ENCODE measurements around the gene PNLIP.

The PNLIP gene

DNA sequence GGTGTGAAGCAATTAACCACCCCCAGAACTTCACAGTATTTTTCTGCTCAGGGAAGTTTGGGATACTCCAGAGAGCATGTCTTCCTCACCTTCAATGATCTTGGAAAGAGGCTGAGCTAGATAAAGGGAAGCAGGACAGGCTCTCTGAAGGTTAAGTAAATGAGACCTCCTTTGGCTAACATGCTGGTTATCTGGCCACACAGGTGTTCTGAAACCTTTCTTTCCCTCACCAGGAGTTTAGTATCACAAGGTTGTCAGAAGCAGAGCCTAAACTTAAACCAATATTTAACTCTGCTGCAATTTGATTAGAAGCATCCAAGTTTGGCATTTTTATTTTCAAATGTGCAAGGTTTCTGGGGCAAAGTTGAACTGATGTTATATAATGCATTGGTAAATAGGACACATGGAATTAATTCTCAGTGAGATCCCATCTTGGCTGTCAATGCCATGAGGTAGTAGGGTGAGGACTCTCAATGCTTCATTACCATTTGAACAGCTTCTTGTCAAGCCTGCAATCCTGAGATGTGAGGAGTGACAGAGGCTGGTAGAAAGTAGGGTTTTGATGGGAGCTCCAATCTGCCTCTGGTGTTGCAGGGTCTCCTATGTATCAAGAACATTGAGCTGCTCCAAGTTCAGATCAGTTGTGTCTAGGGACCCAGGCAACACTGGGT, 3.6 kb upstream of the PNLIP start:
- no peak overlapping the region for H3K4me3 ChIP-seq (ENCODE audit: low read depth, low read length)
- TF ChIP-seq, protein P1, sequence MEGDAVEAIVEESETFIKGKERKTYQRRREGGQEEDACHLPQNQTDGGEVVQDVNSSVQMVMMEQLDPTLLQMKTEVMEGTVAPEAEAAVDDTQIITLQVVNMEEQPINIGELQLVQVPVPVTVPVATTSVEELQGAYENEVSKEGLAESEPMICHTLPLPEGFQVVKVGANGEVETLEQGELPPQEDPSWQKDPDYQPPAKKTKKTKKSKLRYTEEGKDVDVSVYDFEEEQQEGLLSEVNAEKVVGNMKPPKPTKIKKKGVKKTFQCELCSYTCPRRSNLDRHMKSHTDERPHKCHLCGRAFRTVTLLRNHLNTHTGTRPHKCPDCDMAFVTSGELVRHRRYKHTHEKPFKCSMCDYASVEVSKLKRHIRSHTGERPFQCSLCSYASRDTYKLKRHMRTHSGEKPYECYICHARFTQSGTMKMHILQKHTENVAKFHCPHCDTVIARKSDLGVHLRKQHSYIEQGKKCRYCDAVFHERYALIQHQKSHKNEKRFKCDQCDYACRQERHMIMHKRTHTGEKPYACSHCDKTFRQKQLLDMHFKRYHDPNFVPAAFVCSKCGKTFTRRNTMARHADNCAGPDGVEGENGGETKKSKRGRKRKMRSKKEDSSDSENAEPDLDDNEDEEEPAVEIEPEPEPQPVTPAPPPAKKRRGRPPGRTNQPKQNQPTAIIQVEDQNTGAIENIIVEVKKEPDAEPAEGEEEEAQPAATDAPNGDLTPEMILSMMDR (IDR thresholded peaks at IDR 0.05; ENCODE audit: insufficient read depth, low read length, missing control alignments) = no peak
- CTCF ChIA-PET = no interaction called here
- DNase-seq (ENCODE audit: low read depth, low spot score) = no peak
- POLR2A ChIA-PET = no interaction called here

DNA sequence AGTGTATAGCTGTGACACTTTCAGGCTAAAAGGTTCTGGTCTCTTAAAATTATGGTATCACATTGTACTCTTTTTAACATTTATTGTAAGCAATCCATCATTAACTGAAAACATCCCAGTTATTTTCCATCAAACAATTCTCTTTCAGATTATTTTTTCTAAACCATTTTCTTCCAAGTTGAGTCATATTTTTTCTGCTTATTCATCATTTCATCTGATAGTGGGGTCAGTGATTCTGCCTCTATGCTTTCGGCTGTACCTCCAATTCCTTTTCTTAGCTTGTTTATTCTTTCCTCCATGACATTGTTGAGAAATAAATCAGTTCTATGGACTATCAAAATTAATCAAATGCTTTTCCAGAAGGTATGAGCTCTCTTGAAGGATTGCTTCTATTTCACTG, 609 bp upstream of the PNLIP start:
- ChIA-PET CTCF (interaction anchor here (0.8 kb wide), 1 partner anchor 101 kb away, joined by 3 read pairs; no protein-coding TSS in a partner anchor), POLR2A (no interaction called here)
- H3K4me3 ChIP-seq (ENCODE audit: low read depth, low read length) = no peak overlapping the region
- no peak for DNase-seq (ENCODE audit: low read depth, low spot score)
- TF ChIP-seq, protein P1 (IDR thresholded peaks at IDR 0.05; ENCODE audit: insufficient read depth, low read length, missing control alignments) = no peak

DNA sequence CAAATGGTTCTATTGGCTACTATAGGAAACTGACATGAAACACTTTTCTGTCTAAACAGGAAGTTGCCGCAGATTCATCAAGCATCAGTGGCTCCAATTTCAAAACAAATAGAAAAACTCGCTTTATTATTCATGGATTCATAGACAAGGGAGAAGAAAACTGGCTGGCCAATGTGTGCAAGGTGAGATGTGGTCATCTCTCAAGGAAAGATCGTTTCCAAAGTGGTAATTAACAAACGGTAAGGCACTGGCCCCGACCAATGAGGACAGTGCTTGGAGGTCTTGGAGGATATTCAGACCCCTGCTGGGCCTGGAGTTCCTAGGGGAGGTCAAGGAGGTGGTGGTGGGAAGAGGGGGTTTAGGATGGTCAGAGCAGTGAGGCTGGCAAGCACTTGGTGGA, 2.6 kb downstream of the PNLIP start:
- H3K4me3 ChIP-seq (ENCODE audit: low read depth, low read length) = no peak overlapping the region
- TF ChIP-seq, protein P1 (IDR thresholded peaks at IDR 0.05; ENCODE audit: insufficient read depth, low read length, missing control alignments) = no peak
- CTCF ChIA-PET = no interaction called here
- no peak for DNase-seq (ENCODE audit: low read depth, low spot score)
- POLR2A ChIA-PET = no interaction called here

DNA sequence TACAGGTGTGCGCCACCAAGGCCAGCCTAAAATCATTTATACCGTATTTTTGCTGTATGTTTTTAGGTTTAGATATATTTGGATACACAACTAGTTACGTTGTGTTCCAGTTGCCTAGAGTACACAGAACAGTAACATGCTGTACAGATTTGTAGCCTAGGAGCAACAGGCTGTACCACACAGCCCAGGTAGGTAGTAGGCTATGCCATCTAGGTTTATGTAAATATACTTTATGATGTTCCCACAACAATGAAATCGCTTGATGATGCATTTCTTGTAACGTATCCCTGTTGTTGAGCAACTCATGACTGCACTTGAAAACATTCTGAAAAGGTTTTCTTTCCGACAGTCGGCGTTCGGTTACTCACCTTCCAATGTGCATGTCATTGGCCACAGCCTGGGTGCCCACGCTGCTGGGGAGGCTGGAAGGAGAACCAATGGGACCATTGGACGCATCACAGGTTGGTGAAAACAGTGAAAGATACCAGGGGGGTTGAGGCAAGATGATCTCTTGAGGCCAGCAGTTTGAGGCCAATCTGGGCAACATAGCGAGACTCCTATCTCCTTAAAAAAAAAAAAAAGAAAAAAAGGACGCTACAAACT, 7.7 kb downstream of the PNLIP start:
- ChIA-PET CTCF (no interaction called here), POLR2A (no interaction called here)
- H3K4me3 ChIP-seq (ENCODE audit: low read depth, low read length) = no peak overlapping the region

DNA sequence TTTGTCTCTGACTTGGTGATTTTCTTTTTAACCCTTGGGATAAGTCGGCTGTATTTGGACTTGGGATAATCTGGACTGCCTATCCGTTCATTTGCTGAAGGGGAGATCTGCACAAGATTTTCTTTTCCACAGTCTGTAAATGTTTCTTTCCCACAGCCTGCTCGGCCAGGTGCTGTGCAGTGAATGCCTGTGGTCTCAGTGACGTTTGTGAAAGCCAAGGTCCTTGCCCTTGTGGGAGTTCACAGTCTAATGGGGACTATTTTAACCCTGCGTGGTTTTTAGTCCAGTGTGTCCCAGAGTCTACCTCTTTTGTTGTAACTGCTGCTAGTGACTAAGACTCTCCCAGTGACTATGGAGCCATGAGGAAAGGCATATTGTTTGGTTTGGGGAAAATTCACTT, 8.9 kb downstream of the PNLIP start:
- CTCF ChIA-PET = no interaction called here

More for the DNA sequence above, 7.7 kb downstream of the PNLIP start:
- no peak for DNase-seq (ENCODE audit: low read depth, low spot score)
- TF ChIP-seq, protein P1 (IDR thresholded peaks at IDR 0.05; ENCODE audit: insufficient read depth, low read length, missing control alignments) = no peak

DNA sequence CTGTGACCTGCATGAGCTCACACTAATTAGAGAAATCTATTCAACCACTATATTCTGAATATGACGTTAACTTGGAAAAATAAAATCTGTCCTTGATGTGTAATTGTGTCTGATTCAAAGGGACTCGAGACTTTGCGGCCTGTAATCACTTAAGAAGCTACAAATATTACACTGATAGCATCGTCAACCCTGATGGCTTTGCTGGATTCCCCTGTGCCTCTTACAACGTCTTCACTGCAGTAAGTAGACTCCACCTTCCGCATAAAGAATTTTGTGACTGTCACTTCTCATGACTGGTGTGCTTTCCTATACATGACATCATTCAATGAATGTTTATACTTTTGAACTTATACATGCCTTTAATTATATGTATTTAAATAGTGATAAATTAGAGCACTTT, 10.1 kb downstream of the PNLIP start:
- TF ChIP-seq, protein P1 (IDR thresholded peaks at IDR 0.05; ENCODE audit: insufficient read depth, low read length, missing control alignments) = no peak
- POLR2A ChIA-PET = no interaction called here
- CTCF ChIA-PET = no interaction called here
- no peak for DNase-seq (ENCODE audit: low read depth, low spot score)
- H3K4me3 ChIP-seq (ENCODE audit: low read depth, low read length) = no peak overlapping the region

More for the DNA sequence above, 8.9 kb downstream of the PNLIP start:
- POLR2A ChIA-PET = no interaction called here
- no peak for DNase-seq (ENCODE audit: low read depth, low spot score)
- TF ChIP-seq, protein P1 (IDR thresholded peaks at IDR 0.05; ENCODE audit: insufficient read depth, low read length, missing control alignments) = no peak
- no peak overlapping the region for H3K4me3 ChIP-seq (ENCODE audit: low read depth, low read length)

Data from AG04449 (cell line).